ENCODE results near the gene GALNT9. TPM values are rescaled to one million over a fixed set of nuclear protein-coding genes. Genes with fewer than 3 reads are reported as not detected.

GALNT9 gene
- total RNA-seq, 6 experiments from 2014 or later, result not detected

DNA sequence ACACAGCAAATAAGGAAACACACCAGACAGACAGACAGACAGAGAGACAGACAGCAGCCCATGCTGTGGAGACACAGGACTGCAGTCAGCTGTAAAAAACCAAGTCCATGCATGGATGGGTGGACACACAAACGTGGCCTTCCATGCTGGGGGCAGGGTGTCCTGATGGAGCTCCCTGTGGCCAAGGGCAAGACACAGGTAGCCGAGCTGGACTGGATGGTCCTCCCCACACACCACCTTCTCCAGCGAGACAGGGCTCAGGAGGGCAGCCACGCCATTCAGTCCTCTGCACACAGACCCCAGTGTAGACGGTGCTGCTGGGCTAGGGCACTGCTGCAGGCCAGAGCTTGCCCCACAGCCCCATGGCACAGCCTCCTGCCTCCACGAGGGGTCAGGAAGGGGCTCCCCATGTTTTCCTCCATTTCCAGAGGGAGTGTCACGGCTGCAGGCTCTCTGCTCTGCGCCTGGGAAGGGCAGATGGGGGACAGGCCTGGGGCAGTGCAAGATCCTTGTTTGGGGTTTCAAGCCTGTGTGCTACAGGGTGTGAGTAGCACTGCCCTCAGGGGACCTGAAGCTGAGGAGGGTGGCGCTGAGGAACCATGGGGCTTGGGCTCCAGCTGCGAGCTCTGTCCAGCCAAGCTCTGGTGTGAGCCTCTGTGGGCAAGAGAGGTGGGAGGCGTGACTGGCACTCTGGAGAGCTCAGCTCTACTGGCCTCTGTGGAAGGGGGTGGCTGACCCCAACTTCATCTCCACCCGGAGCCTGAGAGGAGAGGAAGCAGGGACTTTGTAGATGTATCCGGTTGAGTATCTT lies 67.9 kb downstream of the GALNT9 start:
- intact Hi-C loops (cut with DNase I), result no loop called here
- H3K4me1 ChIP-seq, result no peaks in the 10 kb centered on the region
- H3K9me3 ChIP-seq, result no peaks in the 10 kb centered on the region
- no peak overlapping the region for H3K27ac ChIP-seq
- DNase-seq (no peak), ATAC-seq (no peak)
- no peak overlapping the region for H3K4me3 ChIP-seq
- no peaks in the 10 kb centered on the region for H3K36me3 ChIP-seq
- H3K27me3 ChIP-seq, result no peaks in the 10 kb centered on the region
- TF ChIP-seq, protein P1, sequence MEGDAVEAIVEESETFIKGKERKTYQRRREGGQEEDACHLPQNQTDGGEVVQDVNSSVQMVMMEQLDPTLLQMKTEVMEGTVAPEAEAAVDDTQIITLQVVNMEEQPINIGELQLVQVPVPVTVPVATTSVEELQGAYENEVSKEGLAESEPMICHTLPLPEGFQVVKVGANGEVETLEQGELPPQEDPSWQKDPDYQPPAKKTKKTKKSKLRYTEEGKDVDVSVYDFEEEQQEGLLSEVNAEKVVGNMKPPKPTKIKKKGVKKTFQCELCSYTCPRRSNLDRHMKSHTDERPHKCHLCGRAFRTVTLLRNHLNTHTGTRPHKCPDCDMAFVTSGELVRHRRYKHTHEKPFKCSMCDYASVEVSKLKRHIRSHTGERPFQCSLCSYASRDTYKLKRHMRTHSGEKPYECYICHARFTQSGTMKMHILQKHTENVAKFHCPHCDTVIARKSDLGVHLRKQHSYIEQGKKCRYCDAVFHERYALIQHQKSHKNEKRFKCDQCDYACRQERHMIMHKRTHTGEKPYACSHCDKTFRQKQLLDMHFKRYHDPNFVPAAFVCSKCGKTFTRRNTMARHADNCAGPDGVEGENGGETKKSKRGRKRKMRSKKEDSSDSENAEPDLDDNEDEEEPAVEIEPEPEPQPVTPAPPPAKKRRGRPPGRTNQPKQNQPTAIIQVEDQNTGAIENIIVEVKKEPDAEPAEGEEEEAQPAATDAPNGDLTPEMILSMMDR (IDR thresholded peaks at IDR 0.05), result no peak
- TF ChIP-seq POLR2A (IDR thresholded peaks at IDR 0.05), result no peak
- WGBS (ENCODE audit: insufficient coverage, low coverage, low lambda C conversion rate, missing lambda C conversion rate), result no CpG with 5 or more reads among the region's 13 CpGs

DNA sequence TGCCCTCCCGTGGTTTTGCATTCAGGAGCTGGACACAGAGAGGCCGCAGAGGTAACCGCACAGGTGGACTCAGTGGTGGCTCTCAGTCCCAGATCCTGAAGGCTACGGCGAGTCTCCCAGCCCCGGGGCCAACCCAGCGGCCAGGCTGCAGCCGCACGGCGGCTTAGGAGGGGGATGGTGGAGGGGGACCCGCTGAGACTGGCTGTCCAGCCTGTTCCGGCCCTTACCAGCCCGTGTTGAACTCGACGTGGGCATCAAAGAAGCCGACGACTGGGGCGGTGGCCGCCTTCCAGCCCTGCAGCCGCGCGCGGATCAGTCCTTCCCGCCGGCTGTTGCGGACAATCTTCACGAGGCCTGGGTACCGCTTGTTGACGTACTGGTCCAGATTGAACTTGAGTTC lies 68.7 kb downstream of the GALNT9 start:
- ATAC-seq (no peak), DNase-seq (no peak)
- intact Hi-C loops (cut with DNase I), result no loop called here
- Histone ChIP-seq H3K27ac (no peak overlapping the region), H3K36me3 (no peaks in the 10 kb centered on the region), H3K27me3 (no peaks in the 10 kb centered on the region), H3K4me1 (no peaks in the 10 kb centered on the region), H3K4me3 (no peak overlapping the region), H3K9me3 (no peaks in the 10 kb centered on the region)
- WGBS (ENCODE audit: insufficient coverage, low coverage, low lambda C conversion rate, missing lambda C conversion rate), result no CpG with 5 or more reads among the region's 29 CpGs
- TF ChIP-seq, protein P1 (IDR thresholded peaks at IDR 0.05), result no peak
- TF ChIP-seq POLR2A (IDR thresholded peaks at IDR 0.05), result no peak

DNA sequence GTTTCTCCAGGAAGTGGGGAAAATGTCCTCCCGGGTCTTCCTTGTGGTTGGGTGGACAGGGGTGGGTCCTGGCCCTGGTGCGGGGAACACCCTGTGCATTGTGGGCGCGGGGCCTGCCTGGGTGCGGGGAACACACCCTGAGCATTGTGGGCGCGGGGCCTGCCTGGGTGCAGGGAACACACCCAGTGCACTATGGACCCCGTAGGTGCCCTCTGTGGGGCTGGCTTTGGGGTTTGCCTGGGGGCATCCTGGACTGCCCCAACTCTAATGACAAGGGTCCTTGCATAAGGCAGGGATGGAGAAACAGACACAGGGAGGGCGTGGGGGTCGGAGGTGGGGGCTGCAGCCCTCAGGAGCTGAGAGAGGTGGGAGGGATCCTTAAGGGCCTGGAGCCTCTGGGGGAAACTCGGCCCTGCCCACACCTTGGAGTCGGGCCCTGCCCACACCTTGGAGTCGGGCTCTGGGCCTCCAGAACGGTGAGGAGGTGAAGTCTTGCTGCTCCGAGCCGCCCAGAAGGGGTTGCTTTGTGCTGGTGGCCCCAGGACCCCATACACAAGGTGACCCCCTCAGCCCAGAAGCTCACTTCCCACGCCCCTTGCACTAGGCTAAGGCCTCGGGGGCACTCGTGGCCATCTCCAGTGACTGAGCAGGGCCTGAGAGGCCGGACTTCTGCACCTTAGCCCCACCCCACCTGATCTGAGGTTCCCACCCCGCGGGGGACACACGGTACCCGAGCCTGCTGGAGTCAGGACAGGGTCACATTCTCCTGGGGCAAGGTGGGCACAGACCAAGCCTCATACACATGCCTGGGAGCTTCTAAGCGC lies 69.3 kb downstream of the GALNT9 start:
- no peak for TF ChIP-seq POLR2A (IDR thresholded peaks at IDR 0.05)
- TF ChIP-seq, protein P1 (IDR thresholded peaks at IDR 0.05), result no peak
- H3K36me3 ChIP-seq, result no peaks in the 10 kb centered on the region
- DNase-seq (no peak), ATAC-seq (no peak)
- H3K4me1 ChIP-seq, result no peaks in the 10 kb centered on the region
- no peak overlapping the region for H3K27ac ChIP-seq
- H3K27me3 ChIP-seq, result no peaks in the 10 kb centered on the region
- intact Hi-C loops (cut with DNase I), result no loop called here
- no peaks in the 10 kb centered on the region for H3K9me3 ChIP-seq
- 63% methylated on average over 3 of the region's 25 CpGs for WGBS (ENCODE audit: insufficient coverage, low coverage, low lambda C conversion rate, missing lambda C conversion rate)
- H3K4me3 ChIP-seq, result no peak overlapping the region

DNA sequence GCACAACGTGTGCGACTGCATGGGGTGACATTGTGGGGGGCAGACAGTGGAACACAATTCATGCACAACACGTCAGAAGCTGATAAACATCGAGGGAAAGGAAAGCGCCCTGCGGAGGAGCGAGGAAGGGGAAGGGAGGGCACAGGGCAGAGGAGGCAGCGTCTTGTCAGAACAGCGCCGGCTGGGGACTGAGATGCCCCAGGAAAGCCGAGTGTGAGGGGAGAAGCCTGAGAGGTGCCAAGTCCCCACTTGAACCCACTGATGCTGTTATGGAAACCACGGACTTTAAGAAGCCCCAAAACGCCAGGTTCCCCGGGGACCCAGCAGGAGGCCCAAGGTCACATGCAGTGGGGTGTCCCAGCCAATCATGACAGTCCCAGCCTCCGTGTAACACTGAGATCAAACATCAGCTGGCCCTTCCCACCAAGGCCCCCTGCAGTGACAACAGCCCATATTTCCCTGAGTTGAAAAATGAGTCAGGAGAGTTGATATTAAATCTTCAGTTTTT lies 70.0 kb downstream of the GALNT9 start:
- Histone ChIP-seq H3K4me3 (no peak overlapping the region), H3K9me3 (no peaks in the 10 kb centered on the region), H3K27ac (no peak overlapping the region), H3K4me1 (no peaks in the 10 kb centered on the region), H3K36me3 (no peaks in the 10 kb centered on the region), H3K27me3 (no peaks in the 10 kb centered on the region)
- ATAC-seq (no peak), DNase-seq (no peak)
- 33% methylated on average over 7 of the region's 15 CpGs for WGBS (ENCODE audit: insufficient coverage, low coverage, low lambda C conversion rate, missing lambda C conversion rate)
- TF ChIP-seq, protein P1 (IDR thresholded peaks at IDR 0.05), result no peak
- TF ChIP-seq POLR2A (IDR thresholded peaks at IDR 0.05), result no peak
- intact Hi-C loops (cut with DNase I), result no loop called here

Data from right lobe of liver (tissue), 6 donors.